NCI-H2196 (cell line): Measurements from ENCODE around the gene TRAK1.

ENCODE experiments used
- DNase-seq: peaks from one replicate; lab custom pipeline; 2025; ENCODE audit not compliant: unreplicated experiment; lab: John Stamatoyannopoulos, UW

TRAK1 gene

GRCh38 chr3:42149532-42149931 lies 58.4 kb downstream of the TRAK1 start:
- DNase-seq = no peak

- DNase-seq = no peak
Measured at GRCh38 chr3:42149975-42150374, 58.8 kb downstream of the TRAK1 start.

GRCh38 chr3:42151596-42152168 lies 60.5 kb downstream of the TRAK1 start:
- no peak for DNase-seq

GRCh38 chr3:42152193-42152592 lies 61.0 kb downstream of the TRAK1 start:
- no peak for DNase-seq

GRCh38 chr3:42153039-42153438 lies 61.9 kb downstream of the TRAK1 start:
- DNase-seq = no peak

- DNase-seq = no peak
Measured at GRCh38 chr3:42157540-42158538, 66.7 kb downstream of the TRAK1 start.

- no peak for DNase-seq
Measured at GRCh38 chr3:42159147-42159546, 68.0 kb downstream of the TRAK1 start.

GRCh38 chr3:42159706-42160472 lies 68.7 kb downstream of the TRAK1 start:
- peak; percentile 59 for DNase-seq

GRCh38 chr3:42161050-42161935 lies 70.1 kb downstream of the TRAK1 start:
- DNase-seq = no peak

GRCh38 chr3:42162462-42162861 lies 71.3 kb downstream of the TRAK1 start:
- DNase-seq = no peak

- no peak for DNase-seq
Measured at GRCh38 chr3:42163622-42164244, 72.6 kb downstream of the TRAK1 start.

GRCh38 chr3:42164656-42165055 lies 73.5 kb downstream of the TRAK1 start:
- no peak for DNase-seq

GRCh38 chr3:42165211-42165610 lies 74.1 kb downstream of the TRAK1 start:
- no peak for DNase-seq

- no peak for DNase-seq
Measured at GRCh38 chr3:42166214-42166613, 75.1 kb downstream of the TRAK1 start.

- no peak for DNase-seq
Measured at GRCh38 chr3:42166662-42167300, 75.6 kb downstream of the TRAK1 start.

- DNase-seq = no peak
Measured at GRCh38 chr3:42169579-42170120, 78.5 kb downstream of the TRAK1 start.

- DNase-seq = no peak
Measured at GRCh38 chr3:42172047-42172654, 81.0 kb downstream of the TRAK1 start.

- DNase-seq = no peak
Measured at GRCh38 chr3:42173307-42173706, 82.2 kb downstream of the TRAK1 start.
